T-helper 1 cell treated with Interleukin-12 subunit alpha and Interleukin-12 subunit beta and Interleukin-4 antibody, amounts not matched to agents 30 ng/mL and 1 ng/mL, for 36 hours (primary cell): ENCODE data around the gene ATM. TPM values are rescaled to one million over a fixed set of nuclear protein-coding genes. Genes with fewer than 3 reads are reported as not detected.
"Not testable (repeated sequence)": the region's sequence is repeated elsewhere in the genome, so short reads cannot be mapped to it uniquely, and the experiment has no call there.

ENCODE experiments used
- intact Hi-C: fragments of 100-400 bp; cut with micrococcal nuclease; formaldehyde crosslinking; loops from one replicate; pipeline ENCODE4 v1.15.1; 2024
- total RNA-seq: library from RNA; stranded (reverse); gene quantifications from 2 replicates; pipeline ENCODE4 v1.2.3, GENCODE V29; 2022

ATM gene
- total RNA-seq, 1 donor from 2014 or later = 107 TPM

DNA sequence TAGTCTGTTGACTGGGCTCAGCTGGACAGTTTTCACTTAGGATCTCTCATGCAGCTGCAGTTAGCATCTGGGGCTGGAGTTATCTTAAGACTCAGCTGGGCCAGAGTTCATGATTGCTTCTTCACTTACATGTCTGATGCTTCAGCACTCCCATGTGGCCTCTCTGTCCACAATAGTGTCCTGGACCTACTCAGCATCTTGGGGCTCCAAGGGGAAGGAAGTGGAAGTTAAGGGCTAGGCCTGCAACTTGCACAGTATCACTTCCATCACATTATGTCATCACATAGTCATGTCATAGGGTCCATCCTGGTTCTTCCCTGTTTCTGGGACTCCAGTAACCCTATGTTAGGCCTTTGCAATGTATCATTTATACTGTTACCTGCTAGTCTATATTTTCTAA, 128.6 kb downstream of the ATM start:
- intact Hi-C loops = no loop called here

DNA sequence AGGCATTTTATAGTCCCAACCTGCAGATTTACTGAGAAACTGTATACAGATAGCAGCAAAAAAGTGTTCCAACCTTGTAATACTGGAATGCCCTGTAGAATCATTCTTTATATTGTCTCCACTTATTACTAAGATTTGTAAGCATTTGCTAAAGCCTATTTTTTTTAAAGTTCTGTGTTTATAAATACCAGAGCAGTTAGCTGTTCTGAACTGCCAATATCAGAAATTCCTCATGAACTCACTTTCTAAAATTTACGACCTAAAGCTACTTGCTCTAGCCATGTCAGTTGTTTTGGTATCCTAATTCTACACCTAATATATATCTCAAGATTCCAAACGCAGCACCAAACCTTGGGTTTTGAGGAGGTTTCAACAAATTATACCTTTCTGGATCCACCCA, 141.3 kb downstream of the ATM start:
- intact Hi-C loops = no loop called here

DNA sequence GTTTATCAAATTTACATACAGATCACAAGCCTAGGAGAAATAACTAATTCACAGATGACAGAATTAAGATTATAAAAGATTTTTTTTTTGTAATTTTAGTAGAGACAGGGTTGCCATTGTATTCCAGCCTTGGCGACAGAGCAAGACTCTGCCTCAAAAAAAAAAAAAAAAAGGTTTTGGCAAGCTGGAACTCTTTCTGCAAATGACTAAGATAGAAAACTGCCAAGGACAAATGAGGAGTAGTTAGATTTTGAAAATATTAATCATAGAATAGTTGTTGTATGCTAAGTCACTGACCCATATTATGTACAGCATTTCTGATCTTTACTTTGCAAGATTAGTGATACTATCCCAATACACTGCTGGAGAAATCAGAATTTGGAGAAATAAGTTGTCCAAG, 145.3 kb downstream of the ATM start:
- intact Hi-C loops = no loop called here

DNA sequence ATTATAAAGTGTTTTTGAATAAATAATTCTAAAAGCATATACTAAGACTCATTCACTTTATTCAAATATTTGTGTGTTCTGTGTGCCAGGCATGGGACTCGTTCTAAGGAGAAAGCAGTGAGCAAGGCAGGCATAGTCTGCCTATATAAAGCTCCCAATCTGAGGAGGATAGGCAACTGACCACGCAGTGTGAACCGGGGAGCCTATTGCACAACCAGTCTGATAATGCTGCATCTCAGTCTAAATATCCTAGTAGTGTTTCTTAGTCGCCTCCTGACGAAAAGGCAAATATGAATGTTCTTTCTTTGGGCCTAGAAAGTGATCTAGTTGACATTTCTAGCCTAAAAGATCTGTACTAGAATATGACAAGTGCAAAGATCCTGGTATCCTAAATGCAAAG, 146.2 kb downstream of the ATM start:
- intact Hi-C loops = no loop called here

DNA sequence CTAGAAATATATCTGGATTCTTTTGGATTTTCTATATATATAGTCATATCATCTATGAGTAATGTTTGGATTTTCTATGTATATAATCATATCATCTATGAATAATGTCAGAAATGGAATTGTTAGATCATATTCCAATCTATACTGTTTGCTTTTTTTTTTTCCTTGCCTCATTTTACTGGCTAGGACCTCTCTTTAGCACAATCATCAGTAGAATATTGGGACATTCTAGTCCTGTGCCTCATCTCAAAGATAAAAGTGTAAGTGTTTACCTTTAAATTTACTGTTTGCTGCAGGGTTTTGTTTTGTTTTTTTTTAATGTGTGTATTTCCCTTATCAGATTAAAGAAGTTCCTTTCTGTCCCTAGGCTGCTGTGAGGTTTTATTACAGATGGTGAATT, 147.4 kb downstream of the ATM start:
- intact Hi-C loops = no loop called here

DNA sequence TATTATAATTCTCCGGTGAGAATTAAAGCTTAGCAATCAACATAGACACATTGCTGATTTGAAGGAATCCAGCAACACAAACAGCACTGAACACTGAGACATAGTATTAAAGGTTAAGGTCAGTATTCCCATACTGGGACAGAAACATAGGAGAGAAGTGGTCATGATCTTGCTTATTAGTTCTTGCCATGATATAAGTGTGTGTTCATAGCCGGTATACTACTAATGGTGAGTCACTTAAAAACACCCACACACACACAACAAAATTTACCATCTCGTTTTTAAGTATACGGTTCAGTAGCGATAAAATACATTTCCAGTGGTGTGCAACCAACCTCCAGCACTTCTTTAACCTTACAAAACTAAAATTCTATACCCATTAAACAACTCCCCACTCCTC, 148.1 kb downstream of the ATM start:
- intact Hi-C loops = no loop called here

DNA sequence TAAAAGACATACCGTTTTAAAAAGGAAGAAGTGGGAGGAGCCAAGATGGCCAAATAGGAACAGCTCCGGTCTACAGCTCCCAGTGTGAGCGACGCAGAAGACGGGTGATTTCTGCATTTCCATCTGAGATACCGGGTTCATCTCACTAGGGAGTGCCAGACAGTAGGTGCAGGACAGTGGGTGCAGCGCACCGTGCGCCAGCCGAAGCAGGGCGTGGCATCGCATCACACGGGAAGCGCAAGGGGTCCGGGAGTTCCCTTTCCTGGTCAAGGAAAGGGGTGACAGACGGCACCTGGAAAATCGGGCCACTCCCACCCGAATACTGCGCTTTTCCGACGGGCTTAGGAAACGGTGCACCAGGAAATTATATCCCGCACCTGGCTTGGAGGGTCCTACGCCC, 150.6 kb downstream of the ATM start:
- intact Hi-C loops = not testable (repeated sequence)

DNA sequence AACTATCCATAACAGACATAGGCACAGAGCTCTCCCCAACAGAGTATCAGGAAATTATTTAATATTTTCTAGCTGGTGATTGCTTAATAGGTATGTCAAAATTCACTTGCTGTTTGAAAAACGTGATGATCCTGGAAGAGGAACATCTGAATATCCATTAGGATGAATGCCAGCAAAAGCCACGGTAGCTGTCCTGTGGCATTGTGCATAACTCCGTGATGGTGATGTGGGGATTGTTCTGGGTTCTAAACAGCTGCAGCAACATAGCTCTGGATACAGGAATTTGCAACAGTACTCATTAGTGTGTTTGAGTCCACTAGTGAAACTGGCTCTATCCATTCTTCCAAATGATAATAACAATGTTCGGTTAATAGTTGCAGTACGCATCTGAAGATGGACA, 165.7 kb downstream of the ATM start:
- intact Hi-C loops = no loop called here

DNA sequence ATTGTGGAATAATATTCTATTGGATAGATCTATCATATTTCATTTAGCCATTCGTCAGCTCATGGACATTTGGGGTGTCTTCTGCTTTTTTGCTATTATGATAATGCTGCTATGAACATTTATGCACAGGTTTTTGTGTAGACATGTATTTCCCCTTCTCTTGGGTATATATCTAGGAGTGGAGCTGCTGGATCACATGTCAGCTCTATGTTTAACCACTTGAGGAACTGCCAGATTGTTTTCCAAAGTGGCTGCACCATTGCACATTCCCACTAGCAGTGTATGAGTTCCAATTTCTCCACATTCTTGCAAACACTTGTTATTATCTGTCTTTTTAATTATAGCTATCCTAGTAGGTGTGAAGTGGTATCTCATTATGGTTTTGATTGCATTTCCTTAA, 169.5 kb downstream of the ATM start:
- intact Hi-C loops = no loop called here

DNA sequence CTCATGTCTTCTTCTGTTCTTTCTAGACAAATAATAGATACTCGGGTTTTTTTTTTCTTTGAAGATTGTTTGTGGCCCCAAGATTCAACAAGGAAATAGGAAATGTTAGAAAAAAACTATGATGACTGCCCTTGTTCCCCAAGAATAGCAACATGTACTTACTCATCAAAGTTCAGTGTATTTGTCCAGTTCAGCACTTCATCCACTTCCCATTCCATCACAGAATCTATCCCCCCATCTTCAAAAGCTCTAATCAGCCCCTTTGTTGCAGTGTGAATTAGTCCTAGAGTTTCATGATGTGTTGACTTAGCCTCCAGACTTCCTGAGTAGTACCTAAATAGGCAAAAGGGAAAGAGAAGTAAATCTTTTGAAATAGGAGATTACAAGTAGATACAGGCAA, 170.2 kb downstream of the ATM start:
- intact Hi-C loops = no loop called here

DNA sequence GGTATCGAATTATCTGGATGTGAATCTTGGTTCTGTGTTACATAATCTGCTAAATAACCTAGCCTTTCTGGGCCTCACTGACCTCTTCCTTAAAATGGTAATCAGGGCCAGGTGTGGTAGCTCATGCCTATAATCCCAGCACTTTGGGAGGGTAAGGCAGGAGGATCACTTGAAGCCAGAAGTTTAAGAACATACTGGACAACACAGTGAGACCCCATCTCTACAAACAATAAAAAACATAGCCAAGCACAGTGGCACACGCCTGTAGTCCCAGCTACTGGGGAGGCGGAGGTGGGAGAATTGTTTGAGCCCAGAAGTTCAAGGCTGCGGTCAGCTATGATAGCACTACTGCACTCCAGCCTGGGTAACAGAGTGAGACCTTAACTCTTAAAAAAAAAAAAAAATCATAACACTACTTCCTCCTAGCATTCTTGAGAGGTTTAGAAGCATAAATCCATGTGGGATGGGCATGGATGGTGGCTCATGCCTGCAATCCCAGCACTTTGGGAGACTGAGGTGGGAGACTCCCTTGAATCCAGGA, 171.9 kb downstream of the ATM start:
- intact Hi-C loops = no loop called here

DNA sequence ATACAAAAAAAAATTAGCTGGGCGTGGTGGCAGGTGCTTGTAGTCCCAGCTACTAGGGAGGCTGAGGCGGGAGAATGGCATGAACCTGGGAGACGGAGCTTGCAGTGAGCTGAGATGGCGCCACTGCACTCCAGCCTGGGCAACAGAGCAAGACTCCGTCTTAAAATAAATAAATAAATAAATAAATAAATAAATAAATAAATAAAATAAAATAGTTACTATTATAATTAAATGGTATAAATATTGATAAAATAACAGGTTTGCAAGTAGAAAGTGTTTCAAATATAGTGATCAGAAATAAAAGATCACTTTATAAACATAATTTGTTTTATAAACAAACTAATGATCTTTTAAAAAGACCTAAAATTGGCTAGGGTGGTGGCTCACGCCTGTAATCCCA, 173.8 kb downstream of the ATM start:
- intact Hi-C loops = not testable (repeated sequence)

DNA sequence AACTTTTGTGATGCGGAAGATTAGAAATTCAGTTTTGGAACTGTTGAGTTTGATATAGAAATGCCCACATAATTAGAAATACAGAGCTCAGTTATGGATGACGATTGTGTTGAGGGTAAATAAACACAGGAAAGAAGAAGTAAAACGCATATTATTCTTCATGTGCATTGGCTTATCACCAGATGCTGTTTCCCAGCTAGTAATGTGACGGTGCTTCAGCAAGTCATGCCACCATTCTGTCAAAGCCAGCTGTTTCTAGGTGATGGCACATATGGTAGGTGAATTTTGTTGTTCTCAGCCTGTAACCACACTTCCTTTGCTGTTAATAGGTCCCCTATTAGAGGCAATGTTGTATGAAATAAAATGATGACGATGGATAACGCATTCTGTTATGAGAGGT, 175.6 kb downstream of the ATM start:
- intact Hi-C loops = no loop called here

DNA sequence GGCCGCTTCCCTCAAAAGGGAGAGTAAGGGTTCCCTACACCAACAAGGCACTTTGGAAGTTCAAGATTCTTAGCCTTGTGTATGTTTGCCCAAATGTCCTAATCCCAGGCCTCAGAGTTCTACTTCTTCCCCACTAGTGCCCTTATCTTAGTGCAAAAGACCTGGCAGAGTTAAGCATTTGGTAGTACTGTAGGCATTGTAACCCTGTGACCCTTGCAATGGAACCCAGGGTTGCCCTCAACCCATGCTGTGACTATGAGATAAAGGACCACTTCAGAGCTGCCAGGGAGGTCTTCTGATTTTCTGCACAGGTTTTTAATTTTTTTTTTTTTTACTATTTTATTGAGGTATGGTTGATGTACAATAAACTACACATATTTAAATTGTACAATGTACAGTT, 179.4 kb downstream of the ATM start:
- intact Hi-C loops = no loop called here

DNA sequence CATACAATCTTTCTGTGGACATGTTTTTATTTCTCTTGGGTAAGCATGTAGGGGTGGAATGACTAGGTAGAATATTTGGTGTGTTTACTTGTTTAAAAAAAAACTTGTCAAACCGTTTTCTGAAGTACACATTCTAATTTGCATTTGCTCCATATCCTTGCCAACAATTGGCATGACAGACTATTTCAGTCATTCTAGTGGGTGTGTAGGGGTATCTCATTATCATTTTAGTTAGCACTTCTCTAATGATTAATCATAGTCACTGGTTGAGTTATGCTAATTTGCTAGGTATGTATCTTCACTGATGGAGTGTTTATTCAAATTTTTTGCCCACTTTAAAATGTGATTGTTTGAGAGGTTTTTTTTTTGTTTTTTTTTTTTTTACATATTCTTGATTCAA, 180.2 kb downstream of the ATM start:
- intact Hi-C loops = no loop called here

DNA sequence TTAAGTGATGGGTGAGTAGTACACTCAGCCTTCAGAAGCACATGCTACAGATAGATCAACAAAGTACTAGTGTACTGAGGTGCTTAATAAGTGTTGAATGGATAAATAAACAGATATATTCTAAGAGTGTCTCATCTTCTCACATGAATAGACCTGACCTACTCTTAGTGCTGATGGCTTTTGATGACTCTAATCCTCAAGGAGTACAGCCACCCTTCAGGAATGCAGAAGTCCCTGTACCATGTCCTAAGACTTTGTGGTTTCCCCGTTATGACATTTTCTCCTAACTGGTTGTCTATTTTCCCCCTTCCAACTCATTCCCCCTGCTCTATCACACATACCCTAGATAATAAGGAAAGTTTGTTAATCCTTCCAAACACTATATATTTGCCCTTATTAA, 182.8 kb downstream of the ATM start:
- intact Hi-C loops = no loop called here

DNA sequence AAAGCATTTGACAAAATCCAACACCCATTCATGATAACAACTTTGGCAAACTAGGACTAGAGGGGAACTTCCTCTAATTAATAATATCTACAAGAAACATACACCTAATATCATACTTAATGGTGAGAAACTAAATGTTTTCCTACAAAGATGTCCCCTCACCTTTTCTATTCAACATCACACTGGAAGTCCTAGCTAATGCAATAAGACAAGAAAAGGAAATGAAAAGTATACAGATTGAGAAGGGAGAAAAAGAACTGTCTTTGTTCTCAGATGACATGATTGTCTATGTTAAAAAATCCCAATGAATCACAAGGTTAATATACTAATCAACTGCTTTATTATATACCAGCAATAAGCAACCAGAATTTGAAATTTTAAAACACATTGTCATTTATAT, 192.1 kb downstream of the ATM start:
- intact Hi-C loops = no loop called here

DNA sequence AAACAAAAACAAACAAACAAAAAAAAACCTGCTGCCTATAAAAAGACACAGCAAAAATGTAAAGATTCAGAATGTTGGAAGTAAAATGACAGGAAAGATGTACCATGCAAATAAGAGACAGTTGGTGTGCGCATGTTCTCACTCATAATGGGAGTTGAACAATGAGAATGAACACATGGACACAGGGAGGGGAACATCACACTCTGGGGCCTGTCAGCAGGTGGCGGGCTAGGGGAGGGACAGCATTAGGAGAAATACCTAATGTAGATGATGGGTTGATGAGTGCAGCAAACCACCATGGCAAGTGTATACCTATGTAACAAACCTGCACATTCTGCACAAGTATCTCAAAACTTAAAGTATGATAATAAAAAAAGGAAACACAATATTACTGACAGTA, 194.7 kb downstream of the ATM start:
- intact Hi-C loops = loop anchor here (1.0 kb wide), 1 partner anchor 231 kb away; no protein-coding TSS in a partner anchor

Other genes starting within 250 kb of the ATM start
- gene CUL5, start 214.2 kb upstream of the ATM start, total RNA-seq = 31.6 and 35.8 TPM in 2 replicates
- gene ACAT1, start 101.5 kb upstream of the ATM start, total RNA-seq = 38.8 and 44.8 TPM in 2 replicates
- gene NPAT, start 429 bp upstream of the ATM start, total RNA-seq = 33.1 and 35.3 TPM in 2 replicates
- 0.29 and 0.44 TPM in 2 replicates for gene C11orf65, start 244.5 kb downstream of the ATM start, total RNA-seq